Vagina (tissue), 2 donors: ENCODE measurements around the gene PLD6. TPM values are rescaled to one million over a fixed set of nuclear protein-coding genes. Genes with fewer than 3 reads are reported as not detected.

Experiments
- DNase-seq, 2 donors: peaks; one replicate each; pipeline ENCODE4 v3.0.0-alpha.2; 2017; ENCODE audit errors: extremely low spot score in 2 of 2
- H3K27ac ChIP-seq: fragments of 200-600 bp; sonication (generic); one replicate; pipeline ENCODE4 v1.5.1; 2019
- H3K27me3 ChIP-seq: fragments of 200-600 bp; sonication (generic); one replicate; pipeline ENCODE4 v1.5.1; 2019
- H3K36me3 ChIP-seq, 2 donors: fragments of 200-600 bp; sonication (generic); one replicate each; pipeline ENCODE4 v1.5.1; 2017 to 2019
- H3K4me1 ChIP-seq: fragments of 200-600 bp; sonication (generic); one replicate; pipeline ENCODE4 v1.5.1; 2019
- H3K4me3 ChIP-seq, 2 donors: fragments of 200-600 bp; sonication (generic); 1 replicate in 1 of 2; 2 replicates in 1 of 2; pipeline ENCODE4 v1.5.1; 2016 to 2019
- H3K9me3 ChIP-seq: fragments of 200-600 bp; sonication (generic); one replicate; pipeline ENCODE4 v1.5.1; 2019
- CTCF ChIP-seq, 3 experiments: fragments of 450-650 bp in 2 of 3; fragments of 200-600 bp in 1 of 3; sonication (generic) in 1 of 3; IDR thresholded peaks; one replicate each; pipeline ENCODE4 v1.5.1; 2017 to 2019; ENCODE audit warnings: antibody characterized with exemption in 3 of 3, mild to moderate bottlenecking in 2 of 3, moderate library complexity in 2 of 3
- POLR2A ChIP-seq, 2 donors: fragments of 450-650 bp; IDR thresholded peaks; one replicate each; pipeline ENCODE4 v1.6.1; 2017; ENCODE audit warnings: antibody characterized with exemption in 2 of 2, mild to moderate bottlenecking in 2 of 2, moderate library complexity in 2 of 2
- POLR2AphosphoS5 ChIP-seq, 2 donors: sonication (generic); formaldehyde crosslinking; IDR thresholded peaks; one replicate each; pipeline ENCODE4 v1.9.0; 2017; ENCODE audit warnings: antibody characterized with exemption in 2 of 2, mild to moderate bottlenecking in 2 of 2, low read depth in 1 of 2; ENCODE audit not compliant: insufficient read depth in 1 of 2
- intact Hi-C: fragments of 100-400 bp; cut with DNase I; formaldehyde crosslinking; loops from one replicate; pipeline ENCODE4 v1.15.1; 2023
- total RNA-seq: library from RNA; depleted of rRNA; stranded (reverse); fragments of >200 nt; gene quantifications from one replicate; pipeline ENCODE4 v1.2.3, GENCODE V29; 2016

Gene PLD6
- total RNA-seq, 1 donor from 2014 or later: 0.74 TPM

- Histone ChIP-seq H3K9me3 (no peaks in the 10 kb centered on the region), H3K36me3 (peaks cover 0 to 56% of the 10 kb centered on the region in 2 donors), H3K27me3 (no peaks in the 10 kb centered on the region), H3K27ac (no peak overlapping the region), H3K4me1 (peaks cover 25% of the 10 kb centered on the region), H3K4me3 (no peak overlapping the region)
- no peak for TF ChIP-seq POLR2A (IDR thresholded peaks at IDR 0.05)
- no peak for TF ChIP-seq POLR2AphosphoS5 (IDR thresholded peaks at IDR 0.05; ENCODE audit: insufficient read depth in 1 of 2, low read depth in 1 of 2)
- TF ChIP-seq CTCF (IDR thresholded peaks at IDR 0.05): no peak
- intact Hi-C loops: no loop called here
- no peak for DNase-seq
These were observed 25.6 kb upstream of the PLD6 start for GRCh38 chr17:17231621-17232302.

GRCh38 chr17:17229416-17230384 is 23.6 kb upstream of the PLD6 start:
- TF ChIP-seq CTCF (IDR thresholded peaks at IDR 0.05) (no peak), POLR2AphosphoS5 (IDR thresholded peaks at IDR 0.05; ENCODE audit: insufficient read depth in 1 of 2, low read depth in 1 of 2) (no peak), POLR2A (IDR thresholded peaks at IDR 0.05) (no peak)
- Histone ChIP-seq H3K9me3 (no peaks in the 10 kb centered on the region), H3K27ac (no peak overlapping the region), H3K4me3 (no peak overlapping the region), H3K27me3 (no peaks in the 10 kb centered on the region), H3K4me1 (peaks cover 8% of the 10 kb centered on the region), H3K36me3 (peaks cover 0 to 77% of the 10 kb centered on the region in 2 donors)
- intact Hi-C loops: no loop called here
- no peak for DNase-seq

- Histone ChIP-seq H3K27me3 (no peaks in the 10 kb centered on the region), H3K9me3 (no peaks in the 10 kb centered on the region), H3K36me3 (peaks cover 0 to 87% of the 10 kb centered on the region in 2 donors), H3K4me1 (peaks cover 6% of the 10 kb centered on the region), H3K4me3 (no peak overlapping the region), H3K27ac (no peak overlapping the region)
- no peak for DNase-seq
- intact Hi-C loops: no loop called here
- TF ChIP-seq CTCF (IDR thresholded peaks at IDR 0.05): no peak
- no peak for TF ChIP-seq POLR2AphosphoS5 (IDR thresholded peaks at IDR 0.05; ENCODE audit: insufficient read depth in 1 of 2, low read depth in 1 of 2)
- no peak for TF ChIP-seq POLR2A (IDR thresholded peaks at IDR 0.05)
These were observed 22.6 kb upstream of the PLD6 start for GRCh38 chr17:17228521-17229279.

GRCh38 chr17:17227608-17228520 is 21.7 kb upstream of the PLD6 start:
- peaks cover 0 to 95% of the 10 kb centered on the region in 2 donors for H3K36me3 ChIP-seq
- peaks cover 6% of the 10 kb centered on the region for H3K4me1 ChIP-seq
- H3K4me3 ChIP-seq: no peak overlapping the region
- intact Hi-C loops: no loop called here
- H3K27me3 ChIP-seq: no peaks in the 10 kb centered on the region
- no peaks in the 10 kb centered on the region for H3K9me3 ChIP-seq
- DNase-seq: no peak
- no peak for TF ChIP-seq POLR2AphosphoS5 (IDR thresholded peaks at IDR 0.05; ENCODE audit: insufficient read depth in 1 of 2, low read depth in 1 of 2)
- TF ChIP-seq CTCF (IDR thresholded peaks at IDR 0.05): no peak
- no peak for TF ChIP-seq POLR2A (IDR thresholded peaks at IDR 0.05)
- no peak overlapping the region for H3K27ac ChIP-seq
